ENCODE measurements around the gene RBBP4. TPM values are rescaled to one million over a fixed set of nuclear protein-coding genes. Genes with fewer than 3 reads are reported as not detected.

The RBBP4 gene
- total RNA-seq, 4 donors from 2014 or later: 76.1 to 258 (median 193) TPM

DNA sequence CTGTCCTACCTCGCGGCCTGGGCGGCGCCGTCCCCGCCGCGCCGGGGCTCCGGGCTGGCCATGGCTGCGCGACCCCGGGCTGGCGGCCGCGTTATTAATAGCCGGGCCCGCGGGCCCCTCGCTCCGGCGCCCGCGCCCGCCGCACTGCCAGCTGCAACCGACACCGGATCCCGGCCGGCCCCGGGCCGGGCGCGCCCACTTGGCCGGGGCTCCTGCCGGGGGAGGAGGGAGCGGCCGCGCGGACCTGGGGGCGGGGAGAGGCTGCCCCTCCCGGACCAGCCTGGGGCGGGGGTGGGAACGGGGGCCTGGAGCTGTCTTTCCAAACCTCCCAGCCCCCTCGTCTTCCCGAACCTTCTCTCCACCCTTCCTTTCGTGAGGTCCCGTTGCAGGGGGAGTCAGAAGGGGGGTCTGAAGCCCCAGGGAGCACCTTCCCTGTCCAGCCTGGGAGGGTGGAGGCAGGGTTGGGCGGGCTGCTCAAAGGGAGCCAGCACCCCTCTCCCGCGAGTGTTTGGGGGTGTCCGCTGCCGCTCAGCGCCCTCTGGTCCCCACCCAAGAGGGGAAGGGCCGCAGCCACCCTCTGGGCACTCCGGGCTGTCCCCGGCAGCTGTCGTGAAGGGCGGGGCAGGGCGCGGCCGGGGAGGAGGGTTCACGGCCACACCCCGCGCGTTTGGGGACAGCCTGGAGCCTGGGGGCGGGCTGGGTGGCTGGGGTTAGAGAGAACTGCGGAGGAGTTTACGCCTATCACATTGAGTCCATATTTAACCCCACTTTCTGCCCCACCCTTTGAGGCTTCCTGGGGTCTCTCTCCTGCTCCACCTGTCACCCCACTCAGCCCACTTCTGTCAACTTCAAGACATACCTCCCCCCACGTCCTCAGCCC lies 51.8 kb downstream of the RBBP4 start, which contains the start of gene SYNC:
SYNC (minus strand) TSS at position 172 of the 880 bp plus-strand sequence; CDS start at position 62, 110 bp downstream.
- DNase-seq: peak; percentile 56 to 77
- H3K9me3 ChIP-seq: no peaks in the 10 kb centered on the region
- H3K27me3 ChIP-seq: no peaks in the 10 kb centered on the region
- no peaks in the 10 kb centered on the region for H3K36me3 ChIP-seq
- TF ChIP-seq CTCF (IDR thresholded peaks at IDR 0.05): no peak
- TF ChIP-seq POLR2A (IDR thresholded peaks at IDR 0.05): peak in 1 of 2 donors; percentile 13
- intact Hi-C loops (cut with DNase I; ENCODE audit: low total_unique reads): no loop called here
- H3K27ac ChIP-seq: peak within 1 kb of the TSS; percentile 86 to 89
- peaks cover 0 to 5% of the 10 kb centered on the region in 2 donors for H3K4me1 ChIP-seq
- peak within 1 kb of the TSS; percentile 38 to 49 for H3K4me3 ChIP-seq

DNA sequence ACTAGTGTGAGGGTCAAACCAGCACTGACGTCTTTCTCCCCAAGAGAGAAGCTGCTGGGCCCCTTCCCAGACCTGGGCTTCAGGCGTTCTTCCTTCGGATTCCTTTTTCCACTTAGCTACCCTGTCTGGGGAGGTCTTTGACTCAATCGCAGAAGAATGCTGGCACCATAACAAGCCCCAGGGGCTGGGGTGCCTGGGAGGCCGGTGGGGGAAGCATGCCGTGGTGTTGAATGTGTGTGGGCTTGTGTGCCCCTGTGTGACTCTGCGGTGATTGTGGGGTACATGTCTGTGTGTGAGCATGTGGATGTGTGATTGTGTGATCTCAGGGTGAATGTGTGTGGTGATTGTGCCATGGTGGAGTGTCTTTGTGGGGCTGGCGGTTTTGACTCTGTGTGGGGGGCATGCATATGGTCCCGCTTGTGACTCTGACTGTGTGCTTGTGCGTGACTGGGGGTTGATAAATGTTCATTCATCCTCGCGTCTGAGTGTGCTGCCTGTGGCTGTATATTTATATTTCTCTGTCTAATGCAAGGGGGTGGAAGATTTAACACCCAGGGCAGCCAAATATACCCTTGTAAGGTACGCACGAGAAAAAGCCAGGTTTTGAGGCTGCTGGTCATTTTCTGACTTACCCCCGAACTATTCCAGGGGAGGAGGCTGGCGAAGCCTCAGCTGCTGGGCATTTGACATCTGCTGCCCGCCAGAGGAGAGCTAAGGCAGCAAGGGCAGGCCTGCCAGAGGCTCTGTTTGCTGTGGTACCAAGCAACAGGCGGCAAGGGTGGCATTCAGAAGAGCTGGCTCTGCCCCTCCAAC lies 52.7 kb downstream of the RBBP4 start:
- DNase-seq: peak; percentile 51 to 70
- Histone ChIP-seq H3K9me3 (no peaks in the 10 kb centered on the region), H3K36me3 (no peaks in the 10 kb centered on the region), H3K4me1 (peaks cover 0 to 5% of the 10 kb centered on the region in 2 donors), H3K4me3 (peak overlapping the region; percentile 38 to 49), H3K27me3 (no peaks in the 10 kb centered on the region), H3K27ac (peak overlapping the region; percentile 86 to 89)
- intact Hi-C loops (cut with DNase I; ENCODE audit: low total_unique reads): no loop called here
- TF ChIP-seq CTCF (IDR thresholded peaks at IDR 0.05) (no peak), POLR2A (IDR thresholded peaks at IDR 0.05) (no peak)

DNA sequence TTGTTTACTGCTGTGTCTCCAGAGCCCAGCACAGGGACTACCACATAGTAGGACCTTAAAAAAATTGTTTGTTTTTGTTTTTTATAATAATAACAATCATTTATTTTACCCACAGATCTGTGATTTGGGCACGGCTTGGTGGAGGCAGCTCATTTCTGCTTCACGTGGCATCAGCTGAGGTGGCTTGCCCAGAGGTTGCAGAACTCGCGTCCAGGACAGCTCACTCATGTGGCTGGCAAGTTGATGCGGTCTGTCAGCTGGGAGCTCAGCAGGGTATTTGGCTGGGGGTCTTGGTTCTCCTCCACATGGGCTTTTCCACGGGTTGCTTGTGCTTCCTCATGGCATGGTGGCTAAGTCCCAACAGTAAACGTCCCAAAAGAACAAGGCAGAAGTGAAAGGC lies 54.5 kb downstream of the RBBP4 start:
- intact Hi-C loops (cut with DNase I; ENCODE audit: low total_unique reads): no loop called here
- TF ChIP-seq POLR2A (IDR thresholded peaks at IDR 0.05) (no peak), CTCF (IDR thresholded peaks at IDR 0.05) (no peak)
- no peak overlapping the region for H3K4me3 ChIP-seq
- peaks cover 0 to 5% of the 10 kb centered on the region in 2 donors for H3K4me1 ChIP-seq
- no peaks in the 10 kb centered on the region for H3K27me3 ChIP-seq
- no peaks in the 10 kb centered on the region for H3K9me3 ChIP-seq
- no peaks in the 10 kb centered on the region for H3K36me3 ChIP-seq
- no peak for DNase-seq
- peak overlapping the region in 1 of 2 donors; percentile 89 for H3K27ac ChIP-seq

DNA sequence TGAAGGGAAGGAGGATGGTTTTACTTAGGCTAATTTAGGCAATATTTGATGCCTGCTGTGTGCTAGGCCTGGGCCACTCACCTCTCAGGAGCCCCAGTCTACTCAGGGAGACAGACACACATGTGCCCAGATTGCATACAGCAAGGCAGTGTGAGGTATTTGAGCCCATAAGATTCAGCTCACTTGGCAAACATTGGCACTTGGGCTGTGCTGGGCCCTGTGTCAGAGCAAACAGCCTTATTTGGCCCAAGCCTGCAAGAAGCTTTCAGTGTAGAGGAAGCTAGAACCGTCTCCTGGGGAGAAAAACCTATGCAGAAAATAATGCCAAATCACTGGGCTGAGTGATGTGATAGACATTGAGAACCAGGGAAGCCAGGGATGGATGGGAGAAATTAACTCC lies 55.5 kb downstream of the RBBP4 start:
- Histone ChIP-seq H3K27ac (no peak overlapping the region), H3K36me3 (no peaks in the 10 kb centered on the region), H3K9me3 (no peaks in the 10 kb centered on the region), H3K4me1 (peaks cover 0 to 2% of the 10 kb centered on the region in 2 donors), H3K27me3 (no peaks in the 10 kb centered on the region), H3K4me3 (no peak overlapping the region)
- intact Hi-C loops (cut with DNase I; ENCODE audit: low total_unique reads): no loop called here
- TF ChIP-seq POLR2A (IDR thresholded peaks at IDR 0.05) (no peak), CTCF (IDR thresholded peaks at IDR 0.05) (no peak)
- no peak for DNase-seq

Data from uterus (tissue), 4 donors.